OCI-LY3 (cell line): ENCODE data around the gene TACR1.

ENCODE experiments used
- EZH2phosphoT487 ChIP-seq: fragments of 200-600 bp; shearing (Covaris generic); IDR thresholded peaks from 2 replicates; pipeline ENCODE4 v1.6.1; 2018; ENCODE audit warnings: antibody characterized with exemption, mixed run types, low read depth
- TF ChIP-seq, protein P1 (sequence below): fragments of 200-600, 300-600 bp; sonication (generic); IDR thresholded peaks from 2 replicates; pipeline ENCODE4 v1.5.1; 2014; ENCODE audit warnings: antibody characterized with exemption, low read length, low read depth

DNA sequence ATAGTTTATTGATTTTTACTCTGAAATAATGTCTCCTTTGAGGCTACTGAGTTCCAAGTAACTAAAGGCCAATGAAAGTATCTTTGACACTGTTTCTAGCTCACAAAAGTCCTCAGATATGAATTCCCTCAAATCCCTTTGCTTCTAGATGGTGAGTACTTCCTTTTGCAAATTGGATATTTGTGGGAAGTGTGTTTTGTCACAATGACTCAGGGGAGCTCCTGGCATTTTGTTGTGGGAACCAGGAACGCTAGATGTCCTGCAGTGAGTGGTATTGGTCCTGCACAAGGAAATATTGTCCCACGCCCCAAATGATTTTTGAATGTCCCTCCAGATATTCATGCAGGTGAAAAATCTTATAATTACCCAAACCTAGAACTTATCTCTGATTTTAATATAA is 24.3 kb downstream of the TACR1 start:
- TF ChIP-seq, protein P1, sequence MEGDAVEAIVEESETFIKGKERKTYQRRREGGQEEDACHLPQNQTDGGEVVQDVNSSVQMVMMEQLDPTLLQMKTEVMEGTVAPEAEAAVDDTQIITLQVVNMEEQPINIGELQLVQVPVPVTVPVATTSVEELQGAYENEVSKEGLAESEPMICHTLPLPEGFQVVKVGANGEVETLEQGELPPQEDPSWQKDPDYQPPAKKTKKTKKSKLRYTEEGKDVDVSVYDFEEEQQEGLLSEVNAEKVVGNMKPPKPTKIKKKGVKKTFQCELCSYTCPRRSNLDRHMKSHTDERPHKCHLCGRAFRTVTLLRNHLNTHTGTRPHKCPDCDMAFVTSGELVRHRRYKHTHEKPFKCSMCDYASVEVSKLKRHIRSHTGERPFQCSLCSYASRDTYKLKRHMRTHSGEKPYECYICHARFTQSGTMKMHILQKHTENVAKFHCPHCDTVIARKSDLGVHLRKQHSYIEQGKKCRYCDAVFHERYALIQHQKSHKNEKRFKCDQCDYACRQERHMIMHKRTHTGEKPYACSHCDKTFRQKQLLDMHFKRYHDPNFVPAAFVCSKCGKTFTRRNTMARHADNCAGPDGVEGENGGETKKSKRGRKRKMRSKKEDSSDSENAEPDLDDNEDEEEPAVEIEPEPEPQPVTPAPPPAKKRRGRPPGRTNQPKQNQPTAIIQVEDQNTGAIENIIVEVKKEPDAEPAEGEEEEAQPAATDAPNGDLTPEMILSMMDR: no peak
- no peak for TF ChIP-seq EZH2phosphoT487
